H1 (cell line): ENCODE measurements around the gene RAB5B. TPM values are rescaled to one million over a fixed set of nuclear protein-coding genes. Genes with fewer than 3 reads are reported as not detected.

ENCODE experiments used
- ASH2L ChIP-seq: fragments of 200-600, 300-600 bp; sonication (generic); IDR thresholded peaks from one replicate; pipeline ENCODE4 v1.7.1; 2017; ENCODE audit warnings: low read length
- BCL11A ChIP-seq, 2 experiments: IDR thresholded peaks; one replicate each; pipeline ENCODE4 v1.6.1; 2011; ENCODE audit warnings: low read depth in 2 of 2, low read length in 2 of 2, mild to moderate bottlenecking in 2 of 2
- BRCA1 ChIP-seq: IDR thresholded peaks from 2 replicates; pipeline ENCODE4 v1.6.1; 2012; ENCODE audit warnings: low read depth, low read length, improper control_type of control experiment
- CBX5 ChIP-seq: fragments of 300-800, 300-1000 bp; sonication (generic); IDR thresholded peaks from 2 replicates; pipeline ENCODE4 v1.7.1; 2016; ENCODE audit warnings: antibody characterized with exemption, low read length, low read depth
- CTBP2 ChIP-seq: IDR thresholded peaks from 2 replicates; pipeline ENCODE4 v1.7.0; 2011; ENCODE audit warnings: borderline replicate concordance, mild to moderate bottlenecking, moderate library complexity, mixed read lengths, low read length; ENCODE audit not compliant: insufficient read depth, insufficient read length
- EGR1 ChIP-seq: IDR thresholded peaks from 2 replicates; pipeline ENCODE4 v1.6.1; 2011; ENCODE audit warnings: low read depth, low read length, borderline replicate concordance
- EZH2 ChIP-seq: fragments of 200-600 bp; sonication (generic); IDR thresholded peaks from 2 replicates; pipeline ENCODE4 v1.7.1; 2012; ENCODE audit warnings: low read depth, mild to moderate bottlenecking, moderate library complexity, low read length, inconsistent platforms; ENCODE audit not compliant: severe bottlenecking
- FOSL1 ChIP-seq: IDR thresholded peaks from 2 replicates; pipeline ENCODE4 v1.6.1; 2011; ENCODE audit warnings: mild to moderate bottlenecking, low read depth, low read length, moderate library complexity; ENCODE audit not compliant: insufficient read depth
- GTF2F1 ChIP-seq: IDR thresholded peaks from 2 replicates; pipeline ENCODE4 v1.6.1; 2012; ENCODE audit warnings: low read depth, low read length, improper control_type of control experiment, borderline replicate concordance
- HDAC6 ChIP-seq: IDR thresholded peaks from one replicate; pipeline ENCODE4 v1.7.1; 2012; ENCODE audit warnings: low read depth, mild to moderate bottlenecking, inconsistent platforms, low read length, moderate library complexity
- KDM5A ChIP-seq: fragments of 200-600 bp; IDR thresholded peaks from 2 replicates; pipeline ENCODE4 v1.7.1; 2012; ENCODE audit warnings: mild to moderate bottlenecking, low read length, inconsistent platforms, mixed read lengths
- NRF1 ChIP-seq: IDR thresholded peaks from 2 replicates; pipeline ENCODE4 v1.6.1; 2011; ENCODE audit warnings: mild to moderate bottlenecking, low read depth, low read length, improper control_type of control experiment
- PHF8 ChIP-seq: fragments of 200-600 bp; sonication (generic); conservative IDR thresholded peaks from 2 replicates; pipeline ENCODE4 v1.7.1; 2012; ENCODE audit warnings: low read depth, mild to moderate bottlenecking, inconsistent platforms, low read length, moderate library complexity
- POLR2A ChIP-seq, 2 experiments: IDR thresholded peaks; 1 replicate in 1 of 2; 2 replicates in 1 of 2; pipeline ENCODE4 v1.6.1; 2011; ENCODE audit warnings: low read depth in 2 of 2, low read length in 2 of 2, mild to moderate bottlenecking in 2 of 2; ENCODE audit errors: control extremely low read depth in 1 of 2
- RAD21 ChIP-seq, 2 experiments: IDR thresholded peaks in 1 of 2; conservative IDR thresholded peaks in 1 of 2; 2 replicates each; pipeline ENCODE4 v1.6.1; 2011; ENCODE audit warnings: low read depth in 2 of 2, low read length in 2 of 2, improper control_type of control experiment in 1 of 2, inconsistent platforms in 1 of 2, mild to moderate bottlenecking in 1 of 2, moderate library complexity in 1 of 2
- RBBP5 ChIP-seq: IDR thresholded peaks from 2 replicates; pipeline ENCODE4 v1.7.1; 2012; ENCODE audit warnings: low read depth, mild to moderate bottlenecking, inconsistent platforms, low read length, moderate library complexity, borderline replicate concordance
- RFX5 ChIP-seq: IDR thresholded peaks from 2 replicates; pipeline ENCODE4 v1.6.1; 2011; ENCODE audit warnings: low read depth, low read length, improper control_type of control experiment, borderline replicate concordance
- SIRT6 ChIP-seq: IDR thresholded peaks from one replicate; pipeline ENCODE4 v1.7.1; 2012; ENCODE audit warnings: low read length, inconsistent platforms
- SP2 ChIP-seq: IDR thresholded peaks from 2 replicates; pipeline ENCODE4 v1.6.1; 2012; ENCODE audit warnings: mild to moderate bottlenecking, low read length, inconsistent platforms
- SP4 ChIP-seq: IDR thresholded peaks from 2 replicates; pipeline ENCODE4 v1.6.1; 2012; ENCODE audit warnings: low read length, inconsistent platforms
- SRF ChIP-seq: IDR thresholded peaks from 2 replicates; pipeline ENCODE4 v1.6.1; 2011; ENCODE audit warnings: mild to moderate bottlenecking, low read depth, low read length, moderate library complexity
- polyA plus RNA-seq, 7 experiments: library from polyadenylated mRNA; depleted of rRNA in 3 of 7; stranded (reverse) in 5 of 7; unstranded in 2 of 7; fragments of >200 nt in 5 of 7; fragments of 200-250 nt in 2 of 7; gene quantifications; 1 replicate in 5 of 7; 2 replicates in 1 of 7; 4 replicates in 1 of 7; pipeline versions ENCODE4 v1.2.1 to v1.2.3, GENCODE V29; 2011 to 2013; ENCODE audit warnings: missing spikeins in 2 of 7, mixed read lengths in 2 of 7
- total RNA-seq: library from RNA; stranded (reverse); fragmentation: NEBNext Ultra II Directional; extraction: Animal tissue kit (Norgen Biotek cat#: 25700); gene quantifications from 2 replicates; pipeline ENCODE4 v1.2.1, GENCODE V29; 2021
- TF ChIP-seq, protein P1 (sequence below), 3 experiments: IDR thresholded peaks; 1 replicate in 2 of 3; 2 replicates in 1 of 3; pipeline versions ENCODE4 v1.5.1 to v1.6.1; 2011; ENCODE audit warnings: low read length in 3 of 3, mild to moderate bottlenecking in 3 of 3, inconsistent platforms in 2 of 3, low read depth in 1 of 3, moderate library complexity in 1 of 3; ENCODE audit not compliant: insufficient read depth in 1 of 3; ENCODE audit errors: control extremely low read depth in 1 of 3

The RAB5B gene
- total and polyA plus RNA-seq, 2 of the 8 experiments (the other 6 are each of a cell fraction or from before 2014, with no cell fraction given): 56.7 to 62.4 TPM

- peak; percentile 98 to 99 for TF ChIP-seq POLR2A (IDR thresholded peaks at IDR 0.05; ENCODE audit: control extremely low read depth in 1 of 2, low read depth in 2 of 2, low read length in 2 of 2)
- TF ChIP-seq HDAC6: no peak
- TF ChIP-seq BRCA1: no peak
- peak; percentile 96 for TF ChIP-seq PHF8
- no peak for TF ChIP-seq SIRT6
- TF ChIP-seq SP2: no peak
- TF ChIP-seq EZH2: no peak
- TF ChIP-seq EGR1: no peak
- no peak for TF ChIP-seq CBX5
- TF ChIP-seq SP4: peak; percentile 81
- peak; percentile 57 for TF ChIP-seq KDM5A
- peak; percentile 98 for TF ChIP-seq ASH2L
- TF ChIP-seq RAD21 (IDR thresholded peaks at IDR 0.05 in 1 of 2, conservative IDR thresholded peaks at IDR 0.05 in 1 of 2; ENCODE audit: low read depth in 2 of 2, low read length in 2 of 2): peak; percentile 63 to 69
- 0 out of 2 replicates have a peak, but pooled peaks have one; percentile 85 for TF ChIP-seq GTF2F1
- TF ChIP-seq CTBP2: no peak
- TF ChIP-seq FOSL1: no peak
- no peak for TF ChIP-seq NRF1
- 0 out of 2 replicates have a peak, but pooled peaks have one; percentile 27 for TF ChIP-seq RBBP5
- TF ChIP-seq BCL11A (IDR thresholded peaks at IDR 0.05; ENCODE audit: low read depth in 2 of 2, low read length in 2 of 2): no peak
- TF ChIP-seq, protein P1, sequence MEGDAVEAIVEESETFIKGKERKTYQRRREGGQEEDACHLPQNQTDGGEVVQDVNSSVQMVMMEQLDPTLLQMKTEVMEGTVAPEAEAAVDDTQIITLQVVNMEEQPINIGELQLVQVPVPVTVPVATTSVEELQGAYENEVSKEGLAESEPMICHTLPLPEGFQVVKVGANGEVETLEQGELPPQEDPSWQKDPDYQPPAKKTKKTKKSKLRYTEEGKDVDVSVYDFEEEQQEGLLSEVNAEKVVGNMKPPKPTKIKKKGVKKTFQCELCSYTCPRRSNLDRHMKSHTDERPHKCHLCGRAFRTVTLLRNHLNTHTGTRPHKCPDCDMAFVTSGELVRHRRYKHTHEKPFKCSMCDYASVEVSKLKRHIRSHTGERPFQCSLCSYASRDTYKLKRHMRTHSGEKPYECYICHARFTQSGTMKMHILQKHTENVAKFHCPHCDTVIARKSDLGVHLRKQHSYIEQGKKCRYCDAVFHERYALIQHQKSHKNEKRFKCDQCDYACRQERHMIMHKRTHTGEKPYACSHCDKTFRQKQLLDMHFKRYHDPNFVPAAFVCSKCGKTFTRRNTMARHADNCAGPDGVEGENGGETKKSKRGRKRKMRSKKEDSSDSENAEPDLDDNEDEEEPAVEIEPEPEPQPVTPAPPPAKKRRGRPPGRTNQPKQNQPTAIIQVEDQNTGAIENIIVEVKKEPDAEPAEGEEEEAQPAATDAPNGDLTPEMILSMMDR (IDR thresholded peaks at IDR 0.05; ENCODE audit: control extremely low read depth in 1 of 3, insufficient read depth in 1 of 3, low read depth in 1 of 3, low read length in 3 of 3): peak; percentile 43 to 56 (median 55)
- no peak; the same call in 1 of the 2 replicates for TF ChIP-seq SRF
- no peak for TF ChIP-seq RFX5
Observed at GRCh38 chr12:56041552-56042429, 67.9 kb downstream of the RAB5B start, which contains the start of gene RPS26 (continued).
